IMR-90 (cell line): ENCODE results near the gene REPIN1.

Experiments
- CHD1 ChIP-seq: IDR thresholded peaks from 2 replicates; pipeline ENCODE4 v1.6.1; 2012; ENCODE audit warnings: low read depth, low read length, improper control_type of control experiment
- CTCF ChIP-seq: conservative IDR thresholded peaks from 2 replicates; pipeline ENCODE4 v1.5.1; 2012; ENCODE audit warnings: mild to moderate bottlenecking, low read depth, low read length, improper control_type of control experiment
- MAZ ChIP-seq: IDR thresholded peaks from 2 replicates; pipeline ENCODE4 v1.6.1; 2012; ENCODE audit warnings: low read depth, mild to moderate bottlenecking, low read length, improper control_type of control experiment, moderate library complexity, borderline replicate concordance
- POLR2A ChIP-seq: IDR thresholded peaks from 2 replicates; pipeline ENCODE4 v1.6.1; 2012; ENCODE audit warnings: mild to moderate bottlenecking, low read depth, low read length
- RCOR1 ChIP-seq: IDR thresholded peaks from 2 replicates; pipeline ENCODE4 v1.6.1; 2012; ENCODE audit warnings: mild to moderate bottlenecking, low read length, improper control_type of control experiment; ENCODE audit not compliant: insufficient replicate concordance
- RFX5 ChIP-seq: IDR thresholded peaks from 2 replicates; pipeline ENCODE4 v1.8.0; 2012; ENCODE audit warnings: low read depth, mild to moderate bottlenecking, low read length, moderate library complexity
- SMC3 ChIP-seq: fragments of 150-350 bp; IDR thresholded peaks from 2 replicates; pipeline ENCODE4 v1.6.1; 2016; ENCODE audit warnings: low read depth, mild to moderate bottlenecking, antibody characterized with exemption, low read length, moderate library complexity
- USF2 ChIP-seq: fragments of 150-350 bp; IDR thresholded peaks from 2 replicates; pipeline ENCODE4 v1.6.1; 2017; ENCODE audit warnings: mild to moderate bottlenecking, antibody characterized with exemption, low read length, low read depth

GRCh38 chr7:150408393-150409299, 40.0 kb downstream of the REPIN1 start:
- TF ChIP-seq USF2 = no peak
- TF ChIP-seq CTCF = no peak
- TF ChIP-seq RFX5 = no peak
- TF ChIP-seq MAZ = no peak
- TF ChIP-seq POLR2A = no peak
- TF ChIP-seq SMC3 = no peak
- TF ChIP-seq CHD1 = no peak
- no peak for TF ChIP-seq RCOR1
